ENCODE results near the gene NBAS. TPM values are rescaled to one million over a fixed set of nuclear protein-coding genes. Genes with fewer than 3 reads are reported as not detected.

The NBAS gene
- total RNA-seq, 1 donor from 2014 or later = 57.6 TPM

DNA sequence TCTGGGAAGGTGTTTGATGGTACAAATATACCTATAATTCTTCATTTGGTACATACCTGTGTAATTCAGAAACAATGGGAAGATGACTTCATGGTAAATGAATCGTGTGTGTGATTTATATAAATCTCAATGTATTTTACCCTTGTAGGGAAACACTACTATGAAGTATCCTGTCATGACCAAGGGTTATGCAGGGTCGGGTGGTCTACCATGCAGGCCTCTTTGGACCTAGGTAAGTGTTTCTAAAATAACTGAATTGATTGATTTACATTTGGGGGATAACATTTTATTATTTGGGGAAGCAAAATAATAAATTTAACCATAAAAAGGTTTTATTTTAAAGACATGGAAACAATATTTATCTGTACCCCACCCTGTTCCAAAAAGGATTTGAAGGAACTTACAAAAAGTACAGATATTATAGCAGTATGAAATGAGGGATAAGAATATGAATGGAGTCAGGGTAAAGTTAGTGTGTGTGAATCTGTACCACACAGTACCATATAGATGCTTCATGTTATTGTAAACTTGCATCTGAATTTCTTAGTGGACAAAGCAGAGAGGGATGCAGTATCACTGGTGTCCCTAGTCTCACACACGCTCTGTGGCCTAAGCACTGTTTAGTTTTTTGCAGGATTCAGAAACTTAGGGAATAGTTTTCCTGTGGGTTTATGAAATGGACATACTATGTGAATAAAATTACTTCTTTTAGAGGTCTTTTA lies 42.1 kb upstream of the NBAS start:
- Histone ChIP-seq H3K27me3 (ENCODE audit: insufficient read depth, low read length) (no peaks in the 10 kb centered on the region), H4K20me1 (ENCODE audit: insufficient read depth, low read length) (peaks cover 13% of the 10 kb centered on the region), H3K27ac (ENCODE audit: low read depth, low read length) (no peak overlapping the region), H3K9me3 (ENCODE audit: insufficient read depth, low read depth, low read length) (no peaks in the 10 kb centered on the region), H3K9ac (ENCODE audit: low read length) (no peak overlapping the region), H3K4me3 (ENCODE audit: insufficient read depth, low read depth, low read length) (no peak overlapping the region), H2AFZ (ENCODE audit: low read depth, low read length) (no peak overlapping the region), H3K4me1 (ENCODE audit: insufficient read depth, low read length) (no peaks in the 10 kb centered on the region), H3K79me2 (ENCODE audit: insufficient read depth, low read length) (no peaks in the 10 kb centered on the region), H3K36me3 (ENCODE audit: insufficient read depth, low read length) (peaks cover 86% of the 10 kb centered on the region), H3K4me2 (ENCODE audit: low read length) (no peak overlapping the region)
- Mint-ChIP-seq H3K27me3 (ENCODE audit: low read depth, unreplicated experiment) (no peaks in the 10 kb centered on the region), H3K4me1 (ENCODE audit: low read depth, unreplicated experiment) (no peaks in the 10 kb centered on the region), H3K27ac (ENCODE audit: unreplicated experiment) (no peak overlapping the region), H3K36me3 (ENCODE audit: low read depth, unreplicated experiment) (peaks cover 14% of the 10 kb centered on the region), H3K4me3 (ENCODE audit: unreplicated experiment) (no peak overlapping the region), H3K9me3 (ENCODE audit: unreplicated experiment) (no peaks in the 10 kb centered on the region)
- FAIRE-seq (no peak), DNase-seq (ENCODE audit: low read depth) (no peak)
- TF ChIP-seq EZH2 (IDR thresholded peaks at IDR 0.05; ENCODE audit: insufficient read depth, low read length) = no peak
- TF ChIP-seq CTCF (IDR thresholded peaks at IDR 0.05; ENCODE audit: insufficient read depth, low read depth, low read length) = no peak

DNA sequence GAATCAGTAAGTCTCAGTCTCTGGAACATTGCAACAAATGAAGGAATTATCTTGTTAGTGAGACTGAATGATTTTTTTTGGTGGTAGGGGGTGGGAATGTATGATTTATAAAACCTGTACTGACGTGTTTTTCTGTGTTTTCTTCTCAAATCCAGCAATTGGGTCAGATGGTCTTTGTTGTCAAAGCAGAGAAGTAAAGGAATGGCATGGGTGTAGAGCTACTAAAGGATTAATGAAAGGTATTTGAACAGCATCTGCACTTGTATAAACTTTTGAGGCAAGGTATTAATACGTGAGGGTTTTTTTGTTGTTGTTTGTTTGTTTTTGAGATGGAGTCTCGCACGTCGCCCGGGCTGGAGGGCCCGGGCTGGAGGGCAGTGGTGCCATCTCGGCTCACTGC lies 41.3 kb upstream of the NBAS start:
- Mint-ChIP-seq H3K36me3 (ENCODE audit: low read depth, unreplicated experiment) (peaks cover 14% of the 10 kb centered on the region), H3K27ac (ENCODE audit: unreplicated experiment) (no peak overlapping the region), H3K9me3 (ENCODE audit: unreplicated experiment) (no peaks in the 10 kb centered on the region), H3K4me3 (ENCODE audit: unreplicated experiment) (no peak overlapping the region), H3K4me1 (ENCODE audit: low read depth, unreplicated experiment) (no peaks in the 10 kb centered on the region), H3K27me3 (ENCODE audit: low read depth, unreplicated experiment) (no peaks in the 10 kb centered on the region)
- no peak overlapping the region for H3K9ac ChIP-seq (ENCODE audit: low read length)
- no peak overlapping the region for H3K27ac ChIP-seq (ENCODE audit: low read depth, low read length)
- H3K79me2 ChIP-seq (ENCODE audit: insufficient read depth, low read length) = no peaks in the 10 kb centered on the region
- H3K27me3 ChIP-seq (ENCODE audit: insufficient read depth, low read length) = no peaks in the 10 kb centered on the region
- FAIRE-seq = no peak
- H3K9me3 ChIP-seq (ENCODE audit: insufficient read depth, low read depth, low read length) = no peaks in the 10 kb centered on the region
- H2AFZ ChIP-seq (ENCODE audit: low read depth, low read length) = no peak overlapping the region
- no peak overlapping the region for H3K4me3 ChIP-seq (ENCODE audit: insufficient read depth, low read depth, low read length)
- H3K4me1 ChIP-seq (ENCODE audit: insufficient read depth, low read length) = no peaks in the 10 kb centered on the region
- H3K36me3 ChIP-seq (ENCODE audit: insufficient read depth, low read length) = peaks cover 87% of the 10 kb centered on the region
- no peak overlapping the region for H3K4me2 ChIP-seq (ENCODE audit: low read length)
- TF ChIP-seq CTCF (IDR thresholded peaks at IDR 0.05; ENCODE audit: insufficient read depth, low read depth, low read length) (no peak), EZH2 (IDR thresholded peaks at IDR 0.05; ENCODE audit: insufficient read depth, low read length) (no peak)
- peaks cover 13% of the 10 kb centered on the region for H4K20me1 ChIP-seq (ENCODE audit: insufficient read depth, low read length)
- DNase-seq (ENCODE audit: low read depth) = no peak

GRCh38 chr2:15601681-15602080 lies 40.5 kb upstream of the NBAS start:
- no peak for DNase-seq (ENCODE audit: low read depth)
- Histone ChIP-seq H3K4me2 (ENCODE audit: low read length) (no peak overlapping the region), H3K27ac (ENCODE audit: low read depth, low read length) (no peak overlapping the region), H2AFZ (ENCODE audit: low read depth, low read length) (no peak overlapping the region), H3K27me3 (ENCODE audit: insufficient read depth, low read length) (no peaks in the 10 kb centered on the region), H3K36me3 (ENCODE audit: insufficient read depth, low read length) (peaks cover 86% of the 10 kb centered on the region), H3K4me3 (ENCODE audit: insufficient read depth, low read depth, low read length) (no peak overlapping the region), H3K79me2 (ENCODE audit: insufficient read depth, low read length) (no peaks in the 10 kb centered on the region), H3K9ac (ENCODE audit: low read length) (no peak overlapping the region), H4K20me1 (ENCODE audit: insufficient read depth, low read length) (peaks cover 13% of the 10 kb centered on the region), H3K9me3 (ENCODE audit: insufficient read depth, low read depth, low read length) (no peaks in the 10 kb centered on the region), H3K4me1 (ENCODE audit: insufficient read depth, low read length) (no peaks in the 10 kb centered on the region)
- FAIRE-seq = no peak
- Mint-ChIP-seq H3K9me3 (ENCODE audit: unreplicated experiment) (no peaks in the 10 kb centered on the region), H3K27me3 (ENCODE audit: low read depth, unreplicated experiment) (no peaks in the 10 kb centered on the region), H3K27ac (ENCODE audit: unreplicated experiment) (no peak overlapping the region), H3K36me3 (ENCODE audit: low read depth, unreplicated experiment) (peaks cover 14% of the 10 kb centered on the region), H3K4me3 (ENCODE audit: unreplicated experiment) (no peak overlapping the region), H3K4me1 (ENCODE audit: low read depth, unreplicated experiment) (no peaks in the 10 kb centered on the region)
- TF ChIP-seq CTCF (IDR thresholded peaks at IDR 0.05; ENCODE audit: insufficient read depth, low read depth, low read length) = no peak
- TF ChIP-seq EZH2 (IDR thresholded peaks at IDR 0.05; ENCODE audit: insufficient read depth, low read length) = no peak

All from astrocyte (in vitro differentiated cells and primary cell).